GM19467 (cell line): ENCODE results near the gene CAPN7.

Experiments
- ATAC-seq: cut with Tn5 transposase; IDR thresholded peaks from one replicate; pipeline ENCODE4 v1.9.1; 2021; ENCODE audit warnings: mild to moderate bottlenecking, moderate library complexity; ENCODE audit not compliant: unreplicated experiment

CAPN7 gene

DNA sequence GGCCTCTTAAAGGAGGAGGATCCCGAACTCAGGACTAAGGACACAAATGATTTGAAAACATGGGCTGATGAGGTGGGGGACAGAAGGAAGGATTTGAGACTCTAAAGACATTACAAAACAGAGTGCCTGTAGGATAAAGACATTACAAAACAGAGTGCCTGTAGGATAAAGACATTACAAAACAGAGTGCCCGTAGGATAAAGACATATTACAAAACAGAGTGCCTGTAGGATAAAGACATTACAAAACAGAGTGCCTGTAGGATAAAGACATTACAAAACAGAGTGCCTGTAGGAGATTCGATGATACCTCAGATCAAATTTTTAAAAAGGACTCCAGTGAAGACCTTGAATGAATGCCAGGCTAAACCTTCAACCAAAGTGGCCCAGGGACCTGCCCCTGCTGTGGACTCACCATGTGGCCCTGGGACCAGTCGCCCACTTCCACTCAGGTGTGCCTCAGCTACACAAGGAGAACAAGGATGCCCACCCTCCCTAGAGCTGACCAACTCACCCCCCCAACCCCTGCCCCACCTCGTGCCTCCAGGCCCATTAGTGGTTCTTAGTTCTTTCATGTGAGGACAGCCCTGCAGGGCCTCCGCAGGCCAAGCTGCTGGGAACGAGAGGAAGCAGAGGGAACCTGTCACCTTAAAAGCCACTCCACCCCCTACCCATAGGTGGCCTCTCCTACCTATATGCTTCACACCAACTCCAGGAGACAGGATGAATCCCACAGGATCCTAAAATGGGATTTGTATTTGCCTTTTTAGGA is 66.6 kb downstream of the CAPN7 start:
- ATAC-seq, result no peak

DNA sequence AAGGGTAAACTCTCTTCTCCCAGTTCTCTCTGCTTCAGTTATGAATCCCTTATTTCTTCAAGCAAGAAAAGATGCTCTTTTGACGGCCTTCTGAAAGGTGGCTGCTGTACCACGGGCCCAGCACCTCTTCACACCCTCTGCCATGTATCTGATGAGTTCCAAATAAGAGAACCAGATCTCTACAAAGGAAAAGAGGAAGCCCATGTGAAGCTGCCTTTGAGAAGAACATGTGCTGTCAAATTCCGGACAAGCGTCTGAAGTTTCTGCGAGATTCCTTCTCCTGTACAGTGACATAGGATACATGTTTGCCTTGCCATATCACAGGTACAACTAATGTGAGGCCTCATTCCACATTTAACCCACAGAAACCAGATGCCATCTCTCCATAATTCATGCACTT is 67.2 kb downstream of the CAPN7 start:
- no peak for ATAC-seq

DNA sequence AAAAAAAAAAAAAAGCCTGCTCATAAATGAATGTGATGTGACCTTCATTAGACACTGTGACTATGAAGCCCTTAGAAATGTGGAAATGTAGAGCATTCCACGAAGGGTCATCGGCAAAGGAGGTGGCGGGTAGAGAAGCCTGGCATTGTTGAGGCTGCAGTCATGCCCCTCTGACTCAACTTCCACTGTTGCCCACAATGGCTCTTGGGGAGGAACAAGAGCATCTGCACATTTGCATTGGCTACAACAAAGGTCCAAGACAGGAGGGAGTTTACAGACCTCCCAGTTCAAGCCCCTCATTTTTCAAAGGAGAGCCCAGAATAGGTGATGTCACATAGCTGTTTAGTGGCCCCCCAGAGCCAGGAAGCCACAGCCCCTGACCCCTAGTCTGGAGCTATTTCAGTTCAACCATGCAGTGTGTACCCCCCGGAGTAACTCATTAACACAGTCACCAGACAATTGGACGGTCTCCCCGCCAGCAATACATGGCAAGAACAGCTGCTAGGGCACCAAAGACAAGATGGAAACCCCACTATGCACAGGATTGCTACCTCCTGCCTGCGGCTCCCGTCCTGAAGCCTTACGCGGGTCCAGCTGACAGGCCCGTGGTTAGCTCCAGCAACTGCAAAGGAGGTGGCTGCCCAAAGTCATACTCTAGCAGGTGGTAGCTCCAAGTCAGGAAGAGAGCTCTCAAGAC is 70.1 kb downstream of the CAPN7 start:
- no peak for ATAC-seq

GRCh38 chr3:15277861-15278500 is 71.9 kb downstream of the CAPN7 start:
- ATAC-seq, result no peak

DNA sequence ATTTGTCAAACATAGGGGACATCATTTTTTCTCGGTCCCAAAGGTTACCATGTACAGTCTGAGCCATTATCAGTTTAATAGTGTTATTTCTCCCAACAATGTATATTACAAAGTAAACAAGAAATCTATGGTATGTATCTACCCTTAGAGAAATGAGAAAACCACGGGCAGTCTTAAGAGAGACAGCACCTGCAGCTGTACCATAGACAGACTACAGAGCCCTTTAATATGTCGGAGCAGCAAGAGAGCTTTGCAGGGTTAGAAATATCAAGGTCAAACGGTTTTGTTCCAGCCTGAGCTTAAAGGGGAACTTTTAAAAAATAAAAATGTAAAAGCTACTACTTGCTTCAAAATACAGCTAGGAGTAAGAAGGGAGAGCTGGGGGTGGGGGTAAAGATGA is 73.2 kb downstream of the CAPN7 start:
- no peak for ATAC-seq

- no peak for ATAC-seq
Measured at GRCh38 chr3:15279671-15280402, 73.8 kb downstream of the CAPN7 start.

DNA sequence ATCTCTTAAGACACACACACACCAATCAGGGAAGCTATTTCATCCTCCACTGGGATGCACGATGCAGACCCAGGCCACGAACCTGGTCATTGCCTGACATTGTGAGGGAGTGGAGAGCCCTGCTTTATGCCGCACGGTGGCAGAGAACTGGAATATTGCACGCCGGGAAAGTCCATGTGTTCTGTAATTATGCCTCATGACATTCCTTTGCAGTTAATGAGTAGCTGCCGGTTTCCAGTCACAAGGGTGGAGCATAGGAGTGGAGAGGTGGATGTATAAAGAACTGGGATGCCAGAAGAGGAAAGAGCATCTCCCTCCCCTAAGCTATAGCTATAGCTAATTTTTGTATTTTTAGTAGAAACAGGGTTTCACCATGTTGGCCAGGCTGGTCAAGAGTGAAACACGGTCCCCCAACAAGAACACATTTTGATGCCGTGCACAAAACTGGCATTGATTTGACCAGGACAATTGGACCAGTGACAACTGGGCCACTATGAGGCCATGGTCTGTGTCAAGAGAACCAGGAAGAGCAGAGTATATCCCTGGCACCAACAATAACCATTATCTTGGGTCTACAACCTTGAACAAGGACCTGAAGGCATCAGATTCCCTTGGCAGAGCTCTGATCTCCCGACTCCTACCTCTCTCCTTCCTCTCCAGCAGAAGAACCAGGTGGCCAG is 74.9 kb downstream of the CAPN7 start:
- no peak for ATAC-seq

- ATAC-seq, result no peak
Measured at GRCh38 chr3:15281817-15282216, 75.8 kb downstream of the CAPN7 start.

DNA sequence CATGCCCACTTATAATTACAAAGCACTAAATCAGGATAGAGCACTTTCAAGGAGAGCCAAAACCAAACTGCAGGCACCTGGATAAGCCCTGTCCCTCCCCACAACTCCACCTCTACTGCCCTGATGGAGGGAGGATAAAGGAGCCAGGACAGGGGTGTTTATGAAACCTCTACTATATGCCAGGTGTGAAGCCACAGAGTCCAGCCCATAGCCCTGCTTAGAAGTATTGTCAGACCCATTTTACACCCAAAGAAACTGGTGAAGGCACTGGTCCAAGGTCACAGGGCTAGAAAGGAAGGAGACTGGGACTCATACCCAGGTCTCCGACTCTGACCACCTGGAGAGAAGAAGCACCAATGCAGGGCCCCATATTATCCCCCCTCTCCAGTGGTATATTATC is 77.7 kb downstream of the CAPN7 start:
- no peak for ATAC-seq

DNA sequence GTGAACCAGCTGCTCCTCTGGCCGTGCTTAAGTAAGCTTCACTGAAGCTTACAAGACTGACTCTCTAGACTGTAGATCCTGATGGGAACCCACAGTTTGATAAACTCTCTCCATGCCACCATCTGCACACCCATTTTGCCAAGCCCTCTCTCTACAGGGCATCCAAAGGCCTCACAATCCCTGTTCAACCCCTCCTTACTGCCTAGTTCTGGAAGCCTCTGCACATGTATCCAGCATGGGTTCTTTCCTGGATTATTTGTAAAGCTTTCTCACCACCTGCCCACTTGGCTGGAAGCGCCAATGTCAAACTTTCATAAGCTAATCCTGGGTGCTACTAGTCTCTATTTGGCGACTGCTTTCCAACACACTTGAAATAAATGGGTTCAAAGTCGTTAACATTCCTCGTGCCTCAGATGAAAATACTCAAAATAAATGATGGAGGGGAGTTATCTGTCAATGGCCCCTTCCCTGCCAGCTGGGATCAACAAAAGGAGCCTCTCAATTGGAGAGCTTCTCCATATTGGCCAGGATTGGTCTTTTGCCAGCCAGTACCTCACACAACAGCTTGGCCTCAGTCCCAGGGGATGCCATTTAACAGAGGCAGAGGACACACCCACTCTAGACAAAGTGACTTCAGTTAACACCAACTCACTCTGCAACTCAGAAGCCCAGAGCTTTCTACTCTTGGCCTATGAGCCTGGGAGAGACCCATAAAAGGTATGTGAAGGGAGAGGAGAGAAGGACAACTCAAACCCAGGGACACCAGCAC is 78.3 kb downstream of the CAPN7 start:
- ATAC-seq, result no peak

GRCh38 chr3:15286022-15286421 is 80.0 kb downstream of the CAPN7 start:
- ATAC-seq, result no peak

DNA sequence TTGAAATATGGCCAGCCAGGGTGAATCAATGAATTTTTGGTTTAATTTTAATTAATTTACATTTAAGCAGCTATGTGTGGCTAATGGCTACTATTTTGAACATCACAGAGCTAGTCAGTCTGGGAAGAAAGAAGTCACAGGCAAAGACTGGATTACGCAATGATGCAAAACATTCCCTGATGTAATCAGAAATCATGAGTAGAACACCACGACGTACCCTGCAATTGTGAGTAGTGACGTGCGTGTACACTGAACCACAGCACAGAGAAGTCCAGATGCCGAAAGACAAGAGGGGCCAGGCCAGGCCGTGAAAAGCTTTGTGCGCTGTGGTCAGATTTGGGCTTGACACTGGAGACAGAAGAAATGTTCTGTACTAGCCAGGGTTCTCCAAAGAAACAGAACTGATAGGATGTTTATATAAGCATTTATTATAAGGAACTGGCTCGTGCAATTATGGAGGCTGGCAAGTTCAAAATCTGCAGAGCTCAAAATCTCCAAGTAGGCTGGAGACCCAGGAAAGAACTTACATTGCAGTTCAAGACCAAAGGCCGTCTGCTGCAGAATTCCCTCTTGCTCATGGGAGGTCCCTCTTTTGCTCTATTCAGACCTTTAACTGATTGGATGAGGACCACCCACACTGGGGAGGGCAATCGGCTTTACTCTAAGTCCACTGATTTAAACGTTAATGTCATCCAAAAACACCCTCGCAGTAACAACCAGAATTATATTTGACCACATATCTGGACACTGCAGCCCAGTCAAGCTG is 81.7 kb downstream of the CAPN7 start:
- ATAC-seq, result no peak

DNA sequence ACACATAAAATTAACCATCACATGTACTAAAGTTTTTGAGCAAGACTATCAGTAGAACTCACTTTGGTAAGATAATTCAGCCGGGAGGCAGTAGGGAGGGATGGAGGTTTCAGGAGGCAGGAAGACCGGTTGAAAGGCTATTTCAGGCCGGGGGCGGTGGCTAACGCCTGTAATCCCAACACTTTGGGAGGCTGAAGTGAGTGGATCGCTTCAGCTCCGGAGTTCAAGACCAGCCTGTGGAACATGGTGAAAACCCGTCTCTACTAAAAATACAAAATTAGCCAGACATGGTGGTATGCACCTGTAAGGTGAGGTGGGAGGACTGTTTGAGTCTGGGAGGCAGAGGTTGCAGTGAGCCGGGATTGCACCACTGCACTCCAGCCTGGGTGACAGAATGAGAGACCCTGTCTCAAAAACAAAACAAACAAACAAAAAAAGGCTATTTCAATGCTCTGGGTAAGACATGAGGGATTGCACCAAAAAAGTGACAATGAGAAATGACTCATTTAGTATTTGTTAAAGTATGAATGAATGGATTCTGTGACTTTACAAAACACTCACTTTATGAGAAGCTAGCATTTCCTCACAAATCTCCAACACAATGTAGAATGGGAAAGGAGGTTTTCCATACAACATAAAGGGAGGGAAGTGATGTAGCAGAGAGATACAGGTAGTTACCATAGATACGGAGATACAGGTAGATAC is 82.4 kb downstream of the CAPN7 start:
- no peak for ATAC-seq

GRCh38 chr3:15289661-15290060 is 83.6 kb downstream of the CAPN7 start:
- no peak for ATAC-seq

DNA sequence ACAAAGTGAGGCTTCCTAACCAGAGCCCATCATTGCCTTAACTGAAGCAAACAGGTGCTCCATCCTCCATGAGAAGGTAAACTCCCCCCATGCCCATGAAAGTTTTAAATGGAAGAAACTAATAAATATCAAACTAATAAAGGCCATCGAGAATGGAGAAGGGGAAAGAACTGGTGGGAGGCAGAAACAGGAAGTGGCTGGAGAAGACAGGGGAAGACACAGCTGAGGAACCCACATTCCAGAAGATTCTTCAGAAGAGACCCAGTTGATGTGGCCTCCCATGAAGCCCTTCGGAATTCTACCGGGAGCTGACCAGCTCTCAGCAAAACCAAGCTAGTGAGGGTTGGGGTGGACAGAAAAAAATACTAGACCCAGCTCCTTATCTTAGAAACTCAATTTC is 84.7 kb downstream of the CAPN7 start:
- no peak for ATAC-seq

DNA sequence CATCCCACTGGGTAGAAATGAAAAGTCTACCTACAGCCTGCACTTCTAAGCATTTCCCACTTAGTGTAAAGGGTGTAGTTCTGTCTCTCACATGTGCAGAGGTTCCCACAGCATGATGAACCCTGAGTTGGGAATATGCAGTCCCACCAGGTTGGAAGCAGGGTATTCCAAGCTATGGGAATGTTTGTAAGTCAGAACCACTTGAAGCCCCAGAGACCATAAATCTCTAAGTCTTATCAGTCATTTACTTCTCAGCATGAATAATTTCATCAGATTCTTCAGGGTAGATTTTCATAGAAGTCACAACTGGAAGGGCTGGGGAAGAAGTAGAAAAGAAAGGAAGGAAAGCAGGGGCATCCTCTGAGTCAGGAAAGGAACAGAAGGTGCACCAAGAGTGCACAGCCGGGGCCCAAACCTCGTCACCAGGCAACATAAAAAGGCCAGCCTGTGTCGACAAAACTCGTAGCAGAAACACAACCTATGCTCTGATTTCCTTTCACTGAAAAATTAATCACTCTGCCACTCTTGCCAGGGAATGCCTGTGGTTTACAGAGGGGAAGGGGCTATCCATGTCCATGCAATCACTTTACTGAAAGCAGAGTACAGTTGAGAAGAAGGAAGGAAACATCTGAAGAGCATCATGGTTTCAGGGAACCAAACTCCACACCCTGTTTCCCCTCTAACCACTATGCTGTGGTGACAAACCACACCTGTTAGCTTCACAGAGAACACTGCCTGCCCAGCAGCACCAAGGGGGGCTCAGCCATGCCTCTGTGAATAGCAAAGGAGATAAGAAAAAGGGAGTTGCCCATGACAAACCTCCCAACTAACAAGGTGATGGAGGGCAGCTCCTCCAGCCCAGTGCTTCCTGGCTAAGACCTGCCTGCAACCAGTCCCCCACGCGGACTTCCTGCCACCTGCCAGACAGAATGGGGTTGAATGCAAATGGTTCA is 85.8 kb downstream of the CAPN7 start:
- ATAC-seq, result peak; percentile 70

DNA sequence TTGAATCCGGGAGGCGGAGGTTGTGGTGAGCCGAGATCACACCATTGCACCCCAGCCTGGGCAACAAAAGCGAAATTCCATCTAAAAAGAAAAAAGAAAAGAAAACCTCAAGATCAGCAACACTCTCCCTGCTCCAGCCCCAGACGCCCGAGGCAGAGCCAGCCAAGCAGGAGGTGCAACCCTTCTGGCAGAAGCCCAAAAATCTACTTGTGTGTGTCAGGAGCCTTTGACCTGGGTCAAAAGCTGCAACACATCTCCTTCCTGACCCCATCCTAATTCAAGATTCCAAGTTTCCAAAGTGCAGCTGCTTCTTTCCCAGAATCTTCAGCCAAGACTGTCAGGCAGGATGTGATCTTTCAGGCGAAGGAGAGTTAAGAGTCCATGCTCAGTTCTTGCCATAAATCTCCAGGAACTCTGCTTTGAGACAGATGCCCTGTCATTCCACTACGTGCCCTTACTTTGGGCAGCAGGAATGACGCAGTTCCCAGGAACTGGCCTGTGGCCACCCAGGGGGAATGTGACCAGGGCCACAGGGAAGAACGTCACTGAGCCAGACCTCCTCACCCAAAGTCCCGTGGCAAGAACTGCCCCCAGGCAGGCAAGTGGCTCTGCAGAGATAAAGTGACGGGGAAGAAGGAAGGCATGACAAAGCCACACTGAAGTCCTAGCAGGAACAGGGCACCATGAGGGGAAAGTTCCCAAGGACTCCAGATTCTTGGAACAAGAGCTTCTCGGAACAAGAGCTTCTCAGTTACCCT is 86.9 kb downstream of the CAPN7 start:
- ATAC-seq, result no peak
